Fibroblast of the aortic adventitia (primary cell): ENCODE data around the gene TRPV6. TPM values are rescaled to one million over a fixed set of nuclear protein-coding genes. Genes with fewer than 3 reads are reported as not detected.

Source experiments
- DNase-seq: peaks from one replicate; pipeline ENCODE4 v3.0.0-alpha.2; 2010; ENCODE audit warnings: low read depth
- H3K4me3 ChIP-seq: 2 replicates; pipeline ENCODE4 v1.5.1; 2011; ENCODE audit warnings: low read depth, mild to moderate bottlenecking, control low read depth, low read length, moderate library complexity
- CTCF ChIP-seq: IDR thresholded peaks from 2 replicates; pipeline ENCODE4 v1.5.1; 2011; ENCODE audit warnings: mild to moderate bottlenecking, low read length, control low read depth, inconsistent platforms; ENCODE audit not compliant: insufficient read depth
- total RNA-seq: library from RNA; depleted of rRNA; stranded (reverse); fragments of >200 nt; gene quantifications from 2 replicates; pipeline ENCODE4 v1.2.3, GENCODE V29; 2012; ENCODE audit warnings: low replicate concordance

TRPV6 gene
- total RNA-seq, 1 donor, result not detected

- TF ChIP-seq CTCF, result no peak
- no peak for DNase-seq
- no peak overlapping the region for H3K4me3 ChIP-seq
Measured at GRCh38 chr7:142916508-142916907, 31.0 kb upstream of the TRPV6 start.

- TF ChIP-seq CTCF, result no peak
- no peak for DNase-seq
- H3K4me3 ChIP-seq, result no peak overlapping the region
Measured at GRCh38 chr7:142915315-142915714, 29.8 kb upstream of the TRPV6 start.

- H3K4me3 ChIP-seq, result no peak overlapping the region
- TF ChIP-seq CTCF, result no peak
- DNase-seq, result no peak
Measured at GRCh38 chr7:142914121-142914520, 28.6 kb upstream of the TRPV6 start.

- no peak overlapping the region for H3K4me3 ChIP-seq
- no peak for TF ChIP-seq CTCF
- DNase-seq, result no peak
Measured at GRCh38 chr7:142913566-142913965, 28.0 kb upstream of the TRPV6 start.

GRCh38 chr7:142913051-142913450, 27.5 kb upstream of the TRPV6 start:
- TF ChIP-seq CTCF, result no peak
- DNase-seq, result no peak

GRCh38 chr7:142910481-142910880, 24.9 kb upstream of the TRPV6 start:
- no peak overlapping the region for H3K4me3 ChIP-seq
- no peak for TF ChIP-seq CTCF
- no peak for DNase-seq

More at GRCh38 chr7:142913051-142913450, 27.5 kb upstream of the TRPV6 start:
- no peak overlapping the region for H3K4me3 ChIP-seq

- no peak for TF ChIP-seq CTCF
- DNase-seq, result no peak
- H3K4me3 ChIP-seq, result no peak overlapping the region
Measured at GRCh38 chr7:142910031-142910433, 24.5 kb upstream of the TRPV6 start.
